Fibroblast of lung (primary cell): Measurements from ENCODE around the gene ATXN7L1. TPM values are rescaled to one million over a fixed set of nuclear protein-coding genes. Genes with fewer than 3 reads are reported as not detected.

Source experiments
- DNase-seq, 2 donors: peaks; one replicate each; pipeline versions ENCODE4 v3.0.0 to v3.0.0-alpha.2; 2010; ENCODE audit warnings: low read depth in 2 of 2
- H2AFZ ChIP-seq: 2 replicates; pipeline ENCODE4 v1.5.1; 2012; ENCODE audit warnings: low read length, control low read depth, inconsistent platforms
- H3K27ac ChIP-seq: 2 replicates; pipeline ENCODE4 v1.5.1; 2011; ENCODE audit warnings: low read length, control low read depth; ENCODE audit not compliant: insufficient read depth
- H3K27me3 ChIP-seq: 2 replicates; pipeline ENCODE4 v1.5.1; 2011; ENCODE audit warnings: mild to moderate bottlenecking, low read length; ENCODE audit not compliant: control insufficient read depth, insufficient read depth
- H3K36me3 ChIP-seq: 2 replicates; pipeline ENCODE4 v1.5.1; 2011; ENCODE audit warnings: low read length; ENCODE audit not compliant: control insufficient read depth, insufficient read depth
- H3K4me1 ChIP-seq: 2 replicates; pipeline ENCODE4 v1.5.1; 2011; ENCODE audit warnings: low read length; ENCODE audit not compliant: control insufficient read depth, insufficient read depth; ENCODE audit errors: extremely low read depth
- H3K4me2 ChIP-seq: 2 replicates; pipeline ENCODE4 v1.5.1; 2011; ENCODE audit warnings: low read length, control low read depth; ENCODE audit not compliant: insufficient read depth; ENCODE audit errors: extremely low read depth
- H3K4me3 ChIP-seq, 4 experiments: fragments of 200-600 bp in 1 of 4; sonication (generic) in 1 of 4; replicated peaks in 1 of 4; 2 replicates each; pipeline ENCODE4 v1.5.1; 2011 to 2016; ENCODE audit warnings: low read length in 4 of 4, low read depth in 3 of 4, mild to moderate bottlenecking in 3 of 4, control low read depth in 2 of 4, inconsistent platforms in 1 of 4, mixed read lengths in 1 of 4; ENCODE audit not compliant: insufficient read depth in 1 of 4; ENCODE audit errors: control extremely low read depth in 1 of 4
- H3K79me2 ChIP-seq: 2 replicates; pipeline ENCODE4 v1.5.1; 2012; ENCODE audit warnings: mild to moderate bottlenecking, low read length, inconsistent platforms; ENCODE audit not compliant: control insufficient read depth, insufficient read depth
- H3K9ac ChIP-seq: 2 replicates; pipeline ENCODE4 v1.5.1; 2011; ENCODE audit warnings: mild to moderate bottlenecking, low read length, control low read depth; ENCODE audit not compliant: insufficient read depth
- H3K9me3 ChIP-seq: 2 replicates; pipeline ENCODE4 v1.5.1; 2012; ENCODE audit warnings: low read depth, low read length; ENCODE audit not compliant: control insufficient read depth, insufficient read depth
- H4K20me1 ChIP-seq: 2 replicates; pipeline ENCODE4 v1.5.1; 2011; ENCODE audit warnings: low read length; ENCODE audit not compliant: control insufficient read depth, insufficient read depth; ENCODE audit errors: extremely low read depth
- CTCF ChIP-seq, 2 donors: IDR thresholded peaks in 1 of 2; conservative IDR thresholded peaks in 1 of 2; 1 replicate in 1 of 2; 2 replicates in 1 of 2; pipeline ENCODE4 v1.5.1; 2011 to 2012; ENCODE audit warnings: low read length in 2 of 2, control low read depth in 1 of 2, inconsistent platforms in 1 of 2, low read depth in 1 of 2, mild to moderate bottlenecking in 1 of 2
- EZH2 ChIP-seq: IDR thresholded peaks from 2 replicates; pipeline ENCODE4 v1.5.1; 2012; ENCODE audit warnings: low read length, control low read depth, mild to moderate bottlenecking; ENCODE audit errors: missing control alignments
- polyA plus RNA-seq, 2 donors: library from polyadenylated mRNA; depleted of rRNA in 1 of 2; stranded (reverse) in 1 of 2; unstranded in 1 of 2; fragments of >200 nt; gene quantifications; 2 replicates each; pipeline ENCODE4 v1.2.1, GENCODE V29; 2011 to 2012; ENCODE audit warnings: missing spikeins in 1 of 2
- total RNA-seq: library from RNA; depleted of rRNA; stranded (reverse); fragments of >200 nt; gene quantifications from 2 replicates; pipeline ENCODE4 v1.2.1, GENCODE V29; 2014

The ATXN7L1 gene
- total and polyA plus RNA-seq, 2 donors (not counting 1 experiment from before 2014, with no cell fraction given), result 5.1 to 9.4 TPM

- Histone ChIP-seq H2AFZ (peak within 1 kb of the TSS; percentile 64), H3K27me3 (no peaks in the 10 kb centered on the region), H3K9me3 (no peaks in the 10 kb centered on the region), H3K79me2 (no peaks in the 10 kb centered on the region), H3K27ac (no peak within 1 kb of the TSS), H3K4me1 (no peaks in the 10 kb centered on the region), H3K4me3 (peak within 1 kb of the TSS; percentile 20 to 55 (median 42)), H3K4me2 (peak within 1 kb of the TSS; percentile 69), H3K36me3 (no peaks in the 10 kb centered on the region), H3K9ac (peak within 1 kb of the TSS; percentile 8), H4K20me1 (no peaks in the 10 kb centered on the region)
- peak; percentile 53 to 58 for DNase-seq
- TF ChIP-seq CTCF (conservative IDR thresholded peaks at IDR 0.05 in 1 of 2, IDR thresholded peaks at IDR 0.05 in 1 of 2; ENCODE audit: low read depth in 1 of 2, low read length in 2 of 2) (peak in 1 of 2 donors; percentile 10), EZH2 (no peak)
Measured at GRCh38 chr7:105581066-105581811, 295.2 kb downstream of the ATXN7L1 start, which contains the start of gene EFCAB10. EFCAB10 (minus strand) TSS chr7:105581493; CDS start chr7:105581463, 30 bp downstream.

GRCh38 chr7:105580022-105580740 lies 296.2 kb downstream of the ATXN7L1 start:
- TF ChIP-seq CTCF (conservative IDR thresholded peaks at IDR 0.05 in 1 of 2, IDR thresholded peaks at IDR 0.05 in 1 of 2; ENCODE audit: low read depth in 1 of 2, low read length in 2 of 2) (peak in 1 of 2 donors; percentile 20), EZH2 (no peak)
- Histone ChIP-seq H4K20me1 (no peaks in the 10 kb centered on the region), H3K9me3 (no peaks in the 10 kb centered on the region), H3K79me2 (no peaks in the 10 kb centered on the region), H3K9ac (no peak overlapping the region), H3K4me2 (no peak overlapping the region), H3K36me3 (no peaks in the 10 kb centered on the region), H3K4me1 (no peaks in the 10 kb centered on the region), H3K4me3 (no peak overlapping the region), H2AFZ (no peak overlapping the region), H3K27me3 (no peaks in the 10 kb centered on the region), H3K27ac (no peak overlapping the region)
- peak; percentile 9 to 14 for DNase-seq

- Histone ChIP-seq H3K9ac (no peak overlapping the region), H3K4me3 (no peak overlapping the region), H3K79me2 (no peaks in the 10 kb centered on the region), H3K4me2 (no peak overlapping the region), H3K27ac (no peak overlapping the region), H3K4me1 (no peaks in the 10 kb centered on the region), H3K9me3 (no peaks in the 10 kb centered on the region), H4K20me1 (no peaks in the 10 kb centered on the region), H3K36me3 (no peaks in the 10 kb centered on the region), H2AFZ (no peak overlapping the region), H3K27me3 (no peaks in the 10 kb centered on the region)
- TF ChIP-seq CTCF (conservative IDR thresholded peaks at IDR 0.05 in 1 of 2, IDR thresholded peaks at IDR 0.05 in 1 of 2; ENCODE audit: low read depth in 1 of 2, low read length in 2 of 2) (no peak), EZH2 (no peak)
- DNase-seq, result no peak
Measured at GRCh38 chr7:105578496-105578895, 297.9 kb downstream of the ATXN7L1 start.
